DMS79 treated with DMSO at 0.1 percent for 48 hours (cell line): Measurements from ENCODE around the gene IL1R2.
"Not testable (repeated sequence)": the region's sequence is repeated elsewhere in the genome, so short reads cannot be mapped to it uniquely, and the experiment has no call there.

Source experiments
- DNase-seq: peaks from one replicate; lab custom pipeline; 2025; lab: John Stamatoyannopoulos, UW

Gene IL1R2

GRCh38 chr2:102000012-102000411, 8.3 kb downstream of the IL1R2 start:
- DNase-seq: no peak

- DNase-seq: no peak
Measured at GRCh38 chr2:102000813-102001766, 9.3 kb downstream of the IL1R2 start.

GRCh38 chr2:102001767-102002142, 10.0 kb downstream of the IL1R2 start:
- DNase-seq: no peak

- no peak for DNase-seq
Measured at GRCh38 chr2:102002228-102002627, 10.5 kb downstream of the IL1R2 start.

GRCh38 chr2:102002909-102003308, 11.1 kb downstream of the IL1R2 start:
- not testable (repeated sequence) for DNase-seq

GRCh38 chr2:102003696-102004095, 11.9 kb downstream of the IL1R2 start:
- no peak for DNase-seq

- no peak for DNase-seq
Measured at GRCh38 chr2:102004581-102004980, 12.8 kb downstream of the IL1R2 start.

GRCh38 chr2:102005449-102005848, 13.7 kb downstream of the IL1R2 start:
- DNase-seq: no peak

GRCh38 chr2:102005989-102006885, 14.5 kb downstream of the IL1R2 start:
- DNase-seq: no peak

GRCh38 chr2:102006886-102007278, 15.1 kb downstream of the IL1R2 start:
- DNase-seq: no peak

GRCh38 chr2:102008490-102008889, 16.7 kb downstream of the IL1R2 start:
- no peak for DNase-seq

- DNase-seq: no peak
Measured at GRCh38 chr2:102009557-102009956, 17.8 kb downstream of the IL1R2 start.

GRCh38 chr2:102010902-102011301, 19.1 kb downstream of the IL1R2 start:
- no peak for DNase-seq

GRCh38 chr2:102012061-102012614, 20.4 kb downstream of the IL1R2 start:
- DNase-seq: no peak

GRCh38 chr2:102013206-102014040, 21.7 kb downstream of the IL1R2 start:
- DNase-seq: no peak

- no peak for DNase-seq
Measured at GRCh38 chr2:102014041-102014345, 22.2 kb downstream of the IL1R2 start.

GRCh38 chr2:102015399-102015798, 23.6 kb downstream of the IL1R2 start:
- DNase-seq: no peak

GRCh38 chr2:102016399-102016955, 24.7 kb downstream of the IL1R2 start:
- DNase-seq: no peak

- no peak for DNase-seq
Measured at GRCh38 chr2:102018823-102019445, 27.2 kb downstream of the IL1R2 start.

GRCh38 chr2:102020596-102021170, 28.9 kb downstream of the IL1R2 start:
- no peak for DNase-seq

- DNase-seq: no peak
Measured at GRCh38 chr2:102021779-102022178, 30.0 kb downstream of the IL1R2 start.
